GM19468 (cell line): ENCODE results near the gene RGL3.
"Not testable (repeated sequence)": the region's sequence is repeated elsewhere in the genome, so short reads cannot be mapped to it uniquely, and the experiment has no call there.

Source experiments
- ATAC-seq: cut with Tn5 transposase; IDR thresholded peaks from one replicate; pipeline ENCODE4 v1.9.1; 2021; ENCODE audit warnings: mild to moderate bottlenecking, moderate library complexity, moderate number of reproducible peaks; ENCODE audit not compliant: unreplicated experiment; ENCODE audit errors: extremely low read depth

RGL3 gene

DNA sequence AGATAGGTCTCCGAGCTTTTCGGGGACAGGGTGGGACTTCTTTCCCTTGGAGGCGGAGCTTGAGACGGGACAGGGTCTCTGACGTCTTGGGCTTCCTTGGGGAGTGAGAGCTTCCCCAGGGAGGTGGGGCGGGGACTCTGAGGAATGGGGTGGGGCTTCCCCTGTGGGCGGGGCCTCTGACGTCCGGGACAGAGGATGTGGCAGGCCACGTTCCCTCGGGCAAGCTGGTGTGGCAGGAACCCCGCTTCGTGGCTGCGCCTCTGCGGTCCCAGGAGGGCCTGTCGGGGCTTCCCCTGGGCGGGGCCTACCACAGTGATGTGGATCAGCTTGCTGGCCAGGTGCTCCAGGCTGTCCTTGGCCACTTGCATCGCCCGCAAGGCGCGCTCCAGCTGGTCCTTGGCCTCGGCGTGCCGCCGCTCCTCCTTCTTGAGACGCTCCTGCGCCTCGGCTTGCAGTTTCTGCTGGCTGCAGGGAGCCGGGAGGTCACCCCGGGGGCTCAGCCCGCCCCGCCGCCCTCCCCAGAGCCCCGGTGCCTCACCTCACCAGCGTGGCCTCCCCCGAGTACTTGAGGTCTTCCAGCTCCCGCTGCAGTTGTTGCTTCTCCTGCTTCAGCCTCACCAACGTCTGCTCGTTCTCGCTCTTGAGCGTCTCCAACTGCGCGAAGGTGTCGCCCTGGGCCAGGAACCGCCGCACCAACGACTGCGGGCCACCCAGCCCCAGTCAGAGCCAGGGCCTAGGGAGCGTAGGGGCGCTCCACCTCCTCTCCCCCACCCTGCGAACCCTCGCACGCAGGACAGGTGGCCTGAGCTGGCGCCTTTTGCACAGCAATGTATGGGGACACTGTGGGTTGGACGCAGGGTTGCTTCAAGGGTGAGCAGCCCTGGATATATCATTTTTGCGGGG lies 3.3 kb upstream of the RGL3 start:
- no peak for ATAC-seq

GRCh38 chr19:11421371-11422098 lies 2.4 kb upstream of the RGL3 start:
- no peak for ATAC-seq

DNA sequence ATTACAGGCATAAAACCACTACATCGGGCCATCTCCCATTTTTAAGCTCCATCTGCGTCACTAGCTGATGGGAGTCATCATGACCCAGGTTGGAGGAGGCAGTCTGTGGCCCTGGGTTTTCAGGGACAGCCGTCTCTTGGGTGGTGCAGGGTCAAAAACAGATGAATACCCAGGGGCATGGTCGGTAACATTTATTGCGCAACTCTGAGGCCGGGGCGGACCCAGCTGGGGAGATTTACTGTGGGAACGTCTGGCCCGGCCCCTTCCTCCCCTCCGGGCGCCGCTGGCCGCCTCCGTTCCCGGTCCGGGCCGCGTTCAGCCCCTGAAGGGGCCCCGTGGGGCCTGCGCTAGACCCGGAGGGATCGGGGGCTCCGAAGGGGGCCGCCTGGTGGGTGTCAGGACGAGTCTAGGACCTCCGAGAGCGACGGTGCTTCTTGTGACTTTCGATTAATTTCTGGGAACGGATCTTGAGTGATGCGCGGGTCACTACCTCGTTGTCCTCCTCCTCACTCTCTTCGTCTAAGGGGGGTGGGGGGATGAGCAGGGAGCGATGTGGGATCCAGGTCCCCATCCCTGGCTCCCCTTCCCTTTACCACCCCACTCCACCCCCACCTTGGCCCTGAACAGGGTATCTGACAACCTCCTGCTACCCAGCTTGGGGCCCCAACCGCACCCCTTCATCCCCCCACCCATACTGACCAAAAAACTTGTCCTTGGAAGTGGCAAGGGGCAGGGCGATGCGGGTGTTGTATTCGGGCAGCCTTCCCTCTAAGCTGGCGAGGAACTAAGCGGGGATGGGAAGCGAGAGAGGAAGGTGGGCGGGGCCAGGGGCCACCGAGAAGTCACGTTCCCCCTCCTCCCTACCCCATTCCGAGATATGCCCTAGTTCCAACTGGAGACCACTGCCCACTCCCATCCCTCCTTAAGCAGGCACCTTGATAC lies 1.6 kb upstream of the RGL3 start:
- ATAC-seq, result no peak

DNA sequence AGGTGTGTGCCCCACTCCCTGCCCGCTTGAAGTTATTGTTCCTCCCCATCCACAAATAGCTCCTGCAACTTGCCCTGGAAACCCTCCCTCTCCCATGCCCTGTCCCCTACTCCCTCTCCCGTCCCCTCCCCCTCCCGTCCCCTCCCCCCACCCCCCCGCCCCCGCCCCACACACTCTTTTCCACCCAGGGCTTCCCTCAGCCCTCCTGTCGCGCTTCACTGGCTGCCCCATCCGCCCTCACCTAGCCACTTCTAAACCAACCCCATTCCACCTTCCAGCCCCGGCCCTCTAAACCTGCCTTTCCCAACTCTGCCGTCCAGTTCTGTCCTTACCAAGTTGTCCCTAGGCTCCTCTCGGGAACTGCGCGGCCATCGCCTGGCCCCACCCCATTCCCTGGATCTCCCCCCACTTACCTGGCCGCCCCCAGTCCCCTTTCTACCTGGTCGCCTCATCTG lies 993 bp downstream of the RGL3 start:
- ATAC-seq, result no peak

DNA sequence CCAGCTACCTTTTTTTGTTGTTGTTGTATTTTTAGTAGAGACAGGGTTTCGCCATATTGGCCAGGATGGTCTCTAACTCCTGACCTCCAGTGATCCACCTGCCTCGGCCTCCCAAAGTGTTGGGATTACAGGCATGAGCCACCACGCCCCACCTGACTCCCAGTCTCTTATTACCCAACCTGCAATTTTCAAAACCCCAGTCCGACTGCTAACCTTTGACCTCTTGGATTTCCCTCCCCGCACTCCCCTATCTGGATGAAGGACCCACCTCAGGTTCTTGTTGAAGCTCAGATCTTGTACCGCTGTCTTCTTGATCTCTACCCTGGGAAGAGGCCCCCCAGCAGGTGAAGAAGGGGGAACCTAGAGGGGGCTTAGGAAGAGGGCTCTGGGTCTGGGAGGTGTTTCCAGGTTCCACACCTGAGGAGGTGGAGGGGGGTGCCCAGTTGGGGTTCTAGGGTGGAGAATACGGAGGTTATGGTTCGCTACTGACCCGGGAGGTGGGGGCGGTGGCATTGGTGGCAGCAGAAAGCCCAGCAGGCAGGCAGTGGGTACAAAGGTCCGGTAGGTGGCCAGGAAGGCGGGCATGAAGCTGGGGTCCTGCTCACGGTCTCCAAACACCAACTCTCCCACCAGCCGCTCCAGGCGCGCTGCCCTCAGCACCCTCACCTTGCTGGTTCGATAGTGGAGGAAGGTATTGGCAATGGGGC lies 2.6 kb downstream of the RGL3 start:
- no peak for ATAC-seq

GRCh38 chr19:11414544-11414943 lies 4.6 kb downstream of the RGL3 start:
- no peak for ATAC-seq

GRCh38 chr19:11410682-11411081 lies 8.4 kb downstream of the RGL3 start:
- ATAC-seq, result no peak

- no peak for ATAC-seq
These were observed 10.5 kb downstream of the RGL3 start for GRCh38 chr19:11408591-11408990.

- not testable (repeated sequence) for ATAC-seq
These were observed 12.3 kb downstream of the RGL3 start for GRCh38 chr19:11406703-11407236.

DNA sequence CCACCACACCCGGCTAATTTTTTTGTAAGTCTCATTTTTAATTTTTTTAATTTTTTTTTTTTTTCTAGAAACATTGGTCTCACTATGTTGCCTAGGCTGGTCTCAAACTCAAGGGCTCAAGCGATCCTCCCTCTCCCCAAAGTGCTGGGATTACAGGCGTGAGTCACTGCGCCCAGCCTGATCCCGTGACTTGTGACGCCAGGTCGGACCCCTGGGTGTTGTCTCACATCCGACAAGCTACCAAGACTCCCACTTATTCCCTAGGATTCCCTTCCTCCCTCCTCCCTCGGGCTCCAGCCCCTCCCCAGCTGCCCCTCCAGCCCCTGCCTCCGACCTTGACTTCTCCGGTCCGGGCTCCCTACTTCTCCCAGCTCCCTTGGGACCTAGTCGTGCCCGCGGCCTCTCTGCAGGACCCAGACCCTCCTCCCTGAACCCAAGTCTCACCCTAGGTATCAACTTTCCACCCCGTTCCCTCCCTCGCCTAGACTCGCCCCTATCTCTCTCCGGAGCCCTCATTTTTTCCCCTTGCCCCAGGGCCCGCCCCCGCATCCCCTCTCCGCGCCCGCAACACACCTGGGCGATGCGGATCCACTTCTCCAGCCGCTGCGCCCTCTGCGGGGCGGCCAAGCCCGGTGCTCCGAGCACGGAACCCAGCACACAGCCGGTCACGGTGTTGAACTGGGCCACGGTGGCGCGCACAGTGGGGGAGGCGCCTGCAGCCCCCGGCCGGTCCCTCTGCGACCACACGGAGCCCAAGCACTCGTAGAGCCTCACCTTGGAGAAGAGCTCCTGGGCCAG lies 13.1 kb downstream of the RGL3 start:
- no peak for ATAC-seq

- ATAC-seq, result no peak
These were observed 14.4 kb downstream of the RGL3 start for GRCh38 chr19:11404588-11405222.

DNA sequence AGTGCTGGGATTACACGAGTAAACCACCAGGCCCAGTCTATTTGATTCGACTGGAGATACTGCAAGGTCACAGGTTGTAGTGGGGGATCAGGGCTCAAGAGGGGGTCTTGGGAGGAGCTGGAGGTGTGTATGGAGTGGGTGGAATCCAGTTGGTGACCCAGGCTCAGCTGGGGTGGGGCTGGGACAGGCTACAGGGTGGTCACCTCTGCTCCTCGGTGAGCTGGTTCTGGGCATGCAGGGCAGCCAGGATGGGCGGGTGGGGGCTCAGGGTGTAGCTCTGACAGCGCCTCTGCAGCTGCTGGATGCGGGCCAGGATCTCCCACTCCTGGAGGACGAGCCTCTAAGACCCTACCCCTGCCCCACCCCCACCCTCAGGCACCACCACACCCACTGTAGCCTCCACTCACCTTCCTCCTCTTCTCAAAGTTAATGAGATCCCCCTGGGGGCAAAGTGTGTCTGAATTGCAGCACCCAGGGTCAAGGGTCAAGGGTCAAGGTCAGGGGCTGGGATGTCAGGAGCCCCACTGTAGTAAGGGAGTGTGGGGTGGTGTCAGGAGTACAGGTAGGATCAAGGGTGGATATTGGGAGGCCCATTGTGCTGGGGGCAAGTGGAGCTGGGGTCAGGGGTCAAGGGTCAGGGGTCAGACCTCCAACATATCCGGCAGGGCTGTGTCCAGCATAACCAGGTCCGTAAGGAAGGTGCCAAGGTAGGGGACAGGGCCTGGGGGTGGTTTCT lies 17.1 kb downstream of the RGL3 start:
- ATAC-seq, result no peak

DNA sequence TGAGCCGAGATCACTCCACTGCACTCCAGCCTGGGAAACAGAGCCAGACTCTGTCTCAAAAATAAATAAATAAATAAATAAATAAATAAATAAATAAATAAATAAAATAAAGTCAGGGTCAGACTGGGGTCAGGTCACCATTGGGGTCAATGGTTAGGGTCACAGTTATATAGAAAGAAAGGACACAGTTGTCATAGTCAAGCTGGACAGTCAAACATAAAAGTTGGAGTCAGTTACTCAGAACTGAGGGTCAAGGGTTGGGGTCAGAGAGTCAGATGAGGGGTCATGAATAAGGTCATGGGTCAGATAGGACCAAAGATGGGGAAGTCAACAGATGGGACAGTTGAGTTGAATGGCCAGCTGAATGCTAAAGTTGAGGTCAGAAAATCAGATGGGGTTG lies 18.3 kb downstream of the RGL3 start:
- no peak for ATAC-seq

- no peak for ATAC-seq
These were observed 19.4 kb downstream of the RGL3 start for GRCh38 chr19:11399667-11400066.

DNA sequence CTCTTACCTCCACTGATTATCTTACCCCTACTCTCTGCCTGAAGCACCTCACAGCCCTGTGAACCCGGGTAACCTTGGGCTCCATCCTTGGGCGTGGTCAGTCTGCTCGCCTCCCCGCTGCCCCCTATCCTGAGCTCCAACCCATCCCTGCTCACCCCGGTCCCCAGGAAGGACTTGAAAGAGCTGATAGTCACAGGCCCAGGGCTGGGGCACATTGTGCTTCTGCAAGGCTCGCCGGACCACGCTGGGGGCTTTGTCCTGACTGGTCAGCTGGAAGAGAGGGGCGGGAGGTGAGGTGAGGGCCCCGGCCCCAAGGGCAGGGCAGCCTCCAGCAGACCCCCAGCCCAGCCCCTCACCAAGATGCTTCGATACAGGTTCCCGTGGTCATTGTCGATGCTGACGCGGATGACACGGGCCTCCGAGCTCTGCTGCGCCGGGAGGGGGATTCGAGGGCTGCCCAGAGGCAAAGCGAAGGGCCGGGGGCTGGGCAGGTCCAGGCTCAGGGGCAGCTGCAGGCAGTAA lies 22.0 kb downstream of the RGL3 start:
- ATAC-seq, result no peak

DNA sequence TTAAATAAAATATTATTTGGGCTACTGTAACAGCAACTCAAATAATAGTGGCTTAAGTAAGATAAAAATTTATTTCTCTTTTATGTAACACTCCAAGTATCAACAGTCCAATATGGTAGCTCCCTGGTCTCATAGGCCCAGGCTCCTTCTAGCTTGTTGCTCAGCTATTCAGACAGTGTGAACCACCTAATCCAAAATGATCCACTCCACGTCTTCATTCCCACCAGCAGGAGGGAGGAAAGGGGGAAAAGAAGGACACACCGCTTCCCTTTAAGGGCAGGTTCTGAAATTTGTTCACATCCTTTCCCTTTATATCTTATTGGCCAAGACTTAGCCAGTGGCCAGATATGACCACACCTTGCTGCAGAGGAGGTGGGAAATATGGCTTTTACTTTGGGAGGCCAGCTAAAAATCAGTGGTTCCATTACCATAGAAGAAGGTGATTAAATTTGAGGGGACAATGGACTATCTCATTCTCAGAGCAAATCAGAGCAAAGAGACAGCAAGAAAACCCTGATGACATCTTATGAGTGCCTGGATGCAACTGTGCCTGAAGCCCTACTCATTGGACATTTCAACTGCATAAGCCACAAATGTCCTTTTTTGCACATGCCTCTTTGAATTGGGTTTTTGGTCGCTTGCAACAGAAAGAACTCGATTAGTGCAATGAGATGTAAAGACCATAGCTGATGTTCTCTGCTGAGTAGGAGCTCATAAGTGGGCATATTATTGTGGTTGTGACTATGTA lies 28.0 kb downstream of the RGL3 start:
- no peak for ATAC-seq

DNA sequence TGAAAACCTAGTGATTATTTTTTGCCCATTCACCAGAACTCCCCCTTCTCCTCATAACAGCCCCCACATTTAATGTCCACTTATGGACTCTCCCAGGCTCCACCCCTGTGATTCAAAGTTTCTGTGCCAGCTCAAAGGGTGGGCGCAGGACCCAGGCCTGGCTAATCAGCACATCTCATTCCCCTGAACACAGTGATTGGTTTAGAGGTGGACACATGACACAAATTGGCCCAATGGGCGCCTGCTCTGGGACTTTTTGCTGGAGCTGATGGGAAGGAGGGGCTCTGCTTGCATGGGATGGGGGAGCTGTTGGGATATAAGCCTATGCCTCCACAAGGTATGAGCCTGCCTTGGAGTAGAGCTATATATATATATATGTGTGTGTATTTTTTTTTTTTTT lies 28.8 kb downstream of the RGL3 start:
- ATAC-seq, result no peak
